CD4-positive, alpha-beta T cell treated with Interleukin-17A for 4 hours (primary cell): ENCODE results near the gene HOPX.
"Not testable (repeated sequence)": the region's sequence is repeated elsewhere in the genome, so short reads cannot be mapped to it uniquely, and the experiment has no call there.

Experiments used
- DNase-seq: peaks from one replicate; pipeline ENCODE4 v3.0.0-alpha.2; 2020; ENCODE audit warnings: mixed read lengths

Gene HOPX

DNA sequence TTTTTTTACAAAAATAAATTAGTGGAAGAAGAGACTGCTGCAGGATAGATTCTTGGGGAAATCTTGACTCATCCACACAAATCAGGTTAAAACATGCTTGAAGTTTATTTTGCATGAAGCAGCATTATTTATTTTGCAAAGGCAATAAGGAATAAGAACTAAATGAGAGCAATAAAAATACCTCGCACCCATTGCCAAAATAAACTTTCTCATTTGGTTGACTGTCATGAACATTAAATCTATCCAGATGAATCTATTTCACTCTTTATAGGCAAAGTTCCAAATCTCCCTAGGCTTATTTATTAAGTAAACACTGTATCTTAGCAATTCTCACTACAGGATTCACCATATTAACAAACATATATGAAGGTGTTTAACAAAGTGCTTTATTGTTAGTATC, 58.9 kb downstream of the HOPX start:
- no peak for DNase-seq

GRCh38 chr4:56619816-56620215, 61.3 kb downstream of the HOPX start:
- no peak for DNase-seq

DNA sequence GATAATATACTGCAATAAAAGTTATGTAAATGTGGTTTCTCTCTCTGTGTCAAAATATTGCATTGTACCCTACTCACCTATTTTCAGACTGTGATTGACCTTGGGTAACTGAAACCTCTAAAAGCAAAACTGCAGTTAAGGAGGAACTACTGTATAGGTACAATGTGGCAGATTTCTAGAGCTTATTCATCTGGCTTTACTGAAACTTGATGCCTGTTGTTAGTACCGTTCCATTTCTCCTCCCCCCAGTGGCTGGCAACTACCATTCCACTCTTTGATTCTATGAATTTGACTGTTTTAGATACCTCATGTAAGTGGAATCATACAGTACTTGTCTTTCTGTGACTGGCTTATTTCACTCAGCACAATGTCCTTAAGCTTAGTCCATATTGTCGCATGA, 61.9 kb downstream of the HOPX start:
- no peak for DNase-seq

DNA sequence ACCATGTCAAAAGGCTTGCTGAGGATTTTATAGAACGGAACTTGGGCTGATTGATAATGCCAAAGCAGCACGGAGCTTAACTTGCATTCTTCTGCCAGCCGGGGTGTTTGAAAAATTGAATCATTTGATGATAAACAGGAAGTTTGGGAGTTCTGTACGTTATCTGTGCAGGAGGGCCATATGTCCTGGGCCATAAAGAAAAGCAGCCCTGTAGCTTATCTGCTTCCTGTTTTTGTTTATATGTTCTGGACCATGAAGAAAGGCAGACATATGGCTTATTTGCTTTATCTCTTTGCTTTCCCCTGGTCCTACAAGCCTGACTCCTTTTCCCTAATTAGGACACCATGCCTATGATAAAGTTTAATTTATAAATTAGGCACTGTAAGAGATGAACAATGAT, 62.4 kb downstream of the HOPX start:
- DNase-seq = no peak

DNA sequence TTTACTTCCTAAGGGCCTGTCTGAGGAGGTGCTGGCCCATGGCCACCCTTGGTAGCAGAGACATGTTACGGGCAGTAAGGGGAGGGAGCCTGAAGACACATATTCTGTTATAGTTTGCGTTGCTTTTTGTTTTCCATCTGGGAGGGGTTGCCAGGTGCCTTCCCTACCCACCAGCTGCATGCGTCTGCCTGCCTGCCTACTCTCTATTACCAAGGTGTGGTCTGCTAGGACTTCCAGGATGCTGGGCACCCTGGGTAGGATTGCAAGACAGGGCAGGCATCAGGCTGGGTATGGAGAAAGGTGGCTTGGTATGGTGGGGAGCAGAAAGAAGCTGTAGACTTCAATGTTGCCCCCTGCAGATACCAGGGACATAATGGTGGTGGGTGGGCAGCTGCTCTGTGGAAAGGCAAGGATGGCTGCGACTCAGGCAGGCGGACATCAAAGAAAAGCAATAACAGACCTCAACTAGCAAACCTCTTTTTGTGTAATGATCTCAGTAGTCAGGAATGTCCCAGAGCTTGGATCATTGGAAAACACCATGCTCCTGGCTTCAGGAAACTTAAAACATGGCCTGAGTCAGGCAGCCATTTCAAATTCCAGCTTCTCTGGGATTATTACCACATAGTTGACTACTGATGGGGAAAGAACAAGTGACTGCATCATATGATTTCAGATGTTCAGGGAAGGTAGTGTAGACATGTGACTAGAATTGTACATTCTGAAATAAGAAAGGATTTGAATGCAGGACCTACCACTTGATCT, 67.8 kb downstream of the HOPX start:
- DNase-seq = no peak

DNA sequence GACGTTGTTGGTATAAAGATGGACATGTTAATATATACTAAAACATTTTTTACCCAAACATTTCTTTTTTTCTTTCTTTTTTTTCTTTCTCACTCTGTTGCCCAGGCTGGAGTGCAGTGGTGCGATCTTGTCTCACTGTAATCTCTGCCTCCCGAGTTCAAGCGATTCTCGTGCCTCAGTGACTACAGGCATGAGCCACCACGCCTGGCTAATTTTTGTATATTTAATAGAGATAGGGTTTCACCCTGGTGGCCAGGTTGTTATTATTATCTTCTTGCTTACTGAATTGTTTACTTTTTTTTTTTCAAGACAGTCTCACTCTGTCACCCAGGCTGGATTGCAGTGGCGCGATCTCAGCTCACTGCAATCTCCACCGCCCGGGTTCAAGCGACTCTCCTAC, 68.8 kb downstream of the HOPX start:
- DNase-seq = no peak

DNA sequence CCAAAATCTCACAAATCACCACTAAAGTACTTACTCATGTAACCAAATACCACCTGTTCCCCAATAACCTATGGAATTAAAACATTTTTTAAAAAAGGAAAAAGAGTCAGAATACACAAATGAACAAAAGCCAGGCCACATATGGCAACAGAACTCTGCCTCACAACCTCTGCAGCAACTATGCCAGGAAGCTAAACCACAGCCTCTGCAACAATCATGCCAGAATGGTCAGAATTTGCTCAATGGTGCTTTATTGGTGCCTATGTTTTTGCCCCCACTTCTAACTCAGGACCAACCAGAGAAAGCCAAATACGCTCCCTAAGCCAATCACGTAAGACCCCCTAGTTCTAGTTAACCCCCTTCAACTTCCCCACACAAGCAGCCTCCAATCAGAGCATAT, 69.6 kb downstream of the HOPX start:
- DNase-seq = no peak

- DNase-seq = not testable (repeated sequence)
Observed at GRCh38 chr4:56610170-56610569, 70.9 kb downstream of the HOPX start.

DNA sequence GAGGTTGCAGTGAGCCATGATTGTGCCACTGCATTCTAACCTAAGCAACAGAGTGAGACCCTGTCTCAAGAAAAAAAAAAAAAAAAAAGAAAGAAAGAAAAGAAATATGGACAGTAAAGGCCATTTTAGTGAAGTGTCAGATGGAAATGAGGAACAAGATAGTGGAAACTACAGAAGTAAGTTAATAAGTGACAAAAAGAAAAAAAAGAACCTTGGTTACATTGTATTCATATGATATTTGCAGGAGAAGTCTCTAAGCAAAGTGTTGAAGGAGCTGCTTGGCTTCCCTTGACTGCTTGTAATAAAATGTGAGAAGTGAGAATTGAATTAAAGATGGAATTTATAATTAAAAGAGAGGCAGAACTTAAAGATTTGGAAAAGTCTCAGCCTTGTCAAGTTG, 73.2 kb downstream of the HOPX start:
- no peak for DNase-seq

DNA sequence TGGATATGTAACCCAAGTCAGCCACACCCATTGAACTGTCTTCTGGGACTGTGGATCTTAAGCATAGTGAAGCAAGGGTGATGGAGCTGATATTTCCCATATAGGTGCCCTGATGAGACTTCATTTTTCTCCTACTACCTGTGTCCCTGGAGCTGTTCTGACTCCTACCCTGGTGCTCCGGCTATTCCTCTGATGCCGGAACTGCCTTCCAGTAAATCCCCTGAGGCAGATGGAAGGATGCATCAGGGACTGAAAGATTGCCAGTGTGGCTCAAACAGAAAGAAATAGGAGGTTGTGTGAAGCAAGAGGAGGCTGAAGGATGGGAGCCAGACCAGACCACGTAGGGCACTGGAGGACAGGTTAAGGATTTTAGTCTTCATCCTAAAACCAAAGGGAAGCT, 74.7 kb downstream of the HOPX start:
- DNase-seq = no peak

DNA sequence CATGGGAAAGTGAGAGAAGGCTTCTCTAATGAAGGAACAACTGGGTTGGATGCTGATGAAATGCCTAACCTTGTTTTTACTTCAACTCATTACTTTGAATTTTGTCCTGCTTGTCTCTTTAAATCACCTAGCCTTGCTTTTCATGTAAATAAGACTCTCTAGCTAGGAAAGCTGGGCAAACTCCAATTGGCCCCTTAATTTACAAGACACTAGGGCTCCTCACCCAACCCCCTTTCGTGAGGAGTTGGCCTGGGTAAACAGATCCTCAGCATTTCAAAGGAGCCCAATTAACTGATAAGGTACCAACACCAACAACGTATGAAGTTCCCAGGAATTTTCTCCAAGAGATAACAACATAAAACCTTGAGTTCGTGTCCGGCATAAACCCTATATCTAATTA, 75.6 kb downstream of the HOPX start:
- not testable (repeated sequence) for DNase-seq

DNA sequence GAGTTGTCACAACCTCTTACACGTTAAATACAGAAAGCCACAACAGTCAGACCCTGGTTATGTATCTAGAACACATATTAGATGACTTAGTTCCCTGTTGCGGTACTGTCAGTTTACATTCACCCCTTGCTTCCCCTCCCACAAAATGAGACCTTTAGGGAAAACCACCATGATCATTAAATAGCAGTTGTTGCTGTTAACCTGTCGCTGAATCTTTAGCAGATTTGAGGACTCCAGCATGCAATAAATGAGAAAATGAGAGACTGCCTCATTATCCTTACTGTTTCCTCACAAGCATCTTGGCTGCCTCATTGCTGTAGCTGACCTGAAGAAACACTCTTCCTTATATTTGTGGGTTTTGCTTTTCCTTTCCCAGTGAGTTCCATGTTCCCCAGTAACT, 77.8 kb downstream of the HOPX start:
- no peak for DNase-seq
